Lower leg skin (tissue), 4 donors: ENCODE data around the gene DENND6B. TPM values are rescaled to one million over a fixed set of nuclear protein-coding genes. Genes with fewer than 3 reads are reported as not detected.

ENCODE experiments used
- DNase-seq, 2 donors: peaks; one replicate each; pipeline ENCODE4 v3.0.0-alpha.2; 2019; ENCODE audit warnings: low spot score in 2 of 2
- H3K4me3 ChIP-seq: fragments of 200-600 bp; sonication (generic); 2 replicates; pipeline ENCODE4 v1.5.1; 2017; ENCODE audit warnings: mild to moderate bottlenecking, low read depth; ENCODE audit not compliant: poor library complexity, severe bottlenecking
- CTCF ChIP-seq, 3 donors: fragments of 450-650 bp; IDR thresholded peaks; one replicate each; pipeline ENCODE4 v1.5.1; 2016; ENCODE audit warnings: antibody characterized with exemption in 3 of 3, mild to moderate bottlenecking in 3 of 3, moderate library complexity in 2 of 3
- POLR2A ChIP-seq, 2 donors: fragments of 450-650 bp; IDR thresholded peaks; one replicate each; pipeline ENCODE4 v1.6.1; 2016 to 2017; ENCODE audit warnings: antibody characterized with exemption in 2 of 2, mild to moderate bottlenecking in 1 of 2, moderate library complexity in 1 of 2
- WGBS, 2 donors: methylation state at CpG; one replicate each; pipeline ENCODE4 v1.1.5; 2018; 5-methylcytosine and 5-hydroxymethylcytosine counted together
- intact Hi-C: fragments of 100-400 bp; cut with DNase I; formaldehyde crosslinking; loops from one replicate; pipeline ENCODE4 v1.15.0; 2023; ENCODE audit warnings: low total_unique reads
- total RNA-seq, 4 donors: library from RNA; depleted of rRNA; stranded (reverse); fragments of >200 nt; gene quantifications; one replicate each; pipeline ENCODE4 v1.1.0, GENCODE V29; 2016

Gene DENND6B
- total RNA-seq, 4 donors from 2014 or later, result 0.97 to 8.8 (median 6.5) TPM

GRCh38 chr22:50283821-50284220 lies 43.0 kb downstream of the DENND6B start:
- intact Hi-C loops, result no loop called here
- H3K4me3 ChIP-seq, result no peak overlapping the region
- no peak for TF ChIP-seq CTCF (IDR thresholded peaks at IDR 0.05)
- no peak for TF ChIP-seq POLR2A (IDR thresholded peaks at IDR 0.05)
- DNase-seq, result no peak
- WGBS, 2 donors, result 90 to 93% methylated on average over 25 to 30 of the region's 30 CpGs

- intact Hi-C loops, result no loop called here
- WGBS, 2 donors, result 52 to 64% methylated on average over 14 to 28 of the region's 45 CpGs
- no peak for DNase-seq
- TF ChIP-seq POLR2A (IDR thresholded peaks at IDR 0.05) (no peak), CTCF (IDR thresholded peaks at IDR 0.05) (no peak)
- H3K4me3 ChIP-seq, result no peak overlapping the region
Measured at GRCh38 chr22:50282361-50283155, 44.3 kb downstream of the DENND6B start.

- no peak for DNase-seq
- no peak overlapping the region for H3K4me3 ChIP-seq
- intact Hi-C loops, result no loop called here
- TF ChIP-seq POLR2A (IDR thresholded peaks at IDR 0.05) (no peak), CTCF (IDR thresholded peaks at IDR 0.05) (no peak)
- WGBS, 2 donors, result 54 to 59% methylated on average over 12 to 17 of the region's 25 CpGs
Measured at GRCh38 chr22:50281957-50282356, 44.9 kb downstream of the DENND6B start.

- WGBS, 2 donors, result 93 to 96% methylated on average over 36 of the region's 36 CpGs
- H3K4me3 ChIP-seq, result no peak overlapping the region
- intact Hi-C loops, result no loop called here
- TF ChIP-seq POLR2A (IDR thresholded peaks at IDR 0.05), result no peak
- no peak for TF ChIP-seq CTCF (IDR thresholded peaks at IDR 0.05)
- no peak for DNase-seq
Measured at GRCh38 chr22:50281384-50281760, 45.4 kb downstream of the DENND6B start.

- no peak overlapping the region for H3K4me3 ChIP-seq
- 93 to 94% methylated on average over 47 of the region's 47 CpGs for WGBS, 2 donors
- TF ChIP-seq CTCF (IDR thresholded peaks at IDR 0.05) (no peak), POLR2A (IDR thresholded peaks at IDR 0.05) (no peak)
- DNase-seq, result no peak
- intact Hi-C loops, result no loop called here
Measured at GRCh38 chr22:50280708-50281383, 46.0 kb downstream of the DENND6B start.
